Spleen (tissue), 7 donors: ENCODE measurements around the gene SUSD2.

Experiments
- CTCF ChIP-seq, 11 experiments: fragments of 200-600 bp in 7 of 11; fragments of 450-650 bp in 4 of 11; sonication (generic) in 4 of 11; IDR thresholded peaks in 8 of 11; conservative IDR thresholded peaks in 3 of 11; 1 replicate in 7 of 11; 2 replicates in 4 of 11; pipeline versions ENCODE4 v1.4.0 to v1.8.0; 2016 to 2021; ENCODE audit warnings: antibody characterized with exemption in 11 of 11, inconsistent platforms in 4 of 11, mild to moderate bottlenecking in 1 of 11
- POLR2A ChIP-seq, 3 donors: fragments of 450-650 bp; IDR thresholded peaks; one replicate each; pipeline ENCODE4 v1.5.1; 2017; ENCODE audit warnings: antibody characterized with exemption in 3 of 3, mild to moderate bottlenecking in 1 of 3
- donor health status: DM: no; HTN: no; CAD: no; lungs with moderate emphysema.
- donor health status: DM: no; HTN: no; CAD: no.
- donor health status: DM: no; HTN: no; CAD: no.

- TF ChIP-seq CTCF (IDR thresholded peaks at IDR 0.05 in 8 of 11, conservative IDR thresholded peaks at IDR 0.05 in 3 of 11): no peak
- TF ChIP-seq POLR2A (IDR thresholded peaks at IDR 0.05): no peak
These were observed 27.9 kb upstream of the SUSD2 start for GRCh38 chr22:24153353-24153752.
